AML-193 (cell line): ENCODE data around the gene PANX3.

ENCODE experiments used
- DNase-seq, 2 experiments: peaks; one replicate each; lab custom pipeline; 2025; lab: John Stamatoyannopoulos, UW

The PANX3 gene

DNA sequence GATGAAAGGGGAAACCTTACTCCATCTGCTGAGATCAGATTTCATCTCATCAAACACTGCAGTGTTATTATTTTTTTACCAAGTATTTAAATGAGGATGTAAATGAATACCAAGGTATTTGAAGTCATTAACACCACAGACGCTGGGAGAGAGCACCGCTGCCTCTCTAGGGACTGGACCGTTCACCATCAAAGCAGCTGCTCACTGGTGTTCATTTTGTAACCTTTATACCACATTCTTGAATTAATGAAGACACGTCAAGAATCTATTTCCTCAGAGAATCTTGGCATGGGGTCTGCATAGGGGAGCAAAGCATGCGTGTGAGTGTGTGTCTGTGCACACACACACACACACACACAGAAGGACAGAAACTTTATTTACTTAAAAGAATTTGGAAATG lies 46.7 kb downstream of the PANX3 start:
- DNase-seq: no peak

DNA sequence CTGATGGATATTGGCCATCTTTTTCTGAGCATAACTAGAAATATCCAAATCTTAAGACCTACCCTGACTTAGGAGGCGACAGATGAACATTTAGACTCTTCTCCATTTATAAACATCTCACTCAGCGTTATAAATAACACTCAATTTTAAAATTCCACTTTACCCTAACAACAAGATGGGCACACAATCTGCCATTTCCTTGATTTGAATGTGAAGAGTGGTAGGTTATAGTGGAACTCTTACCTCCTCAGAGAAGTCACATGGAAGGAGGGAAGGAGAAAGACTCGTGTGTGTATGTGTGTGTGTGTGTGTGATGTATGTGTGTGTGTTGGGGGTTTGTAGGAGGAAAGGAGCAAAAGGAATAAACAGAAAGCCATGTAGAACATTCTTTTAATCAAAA lies 47.3 kb downstream of the PANX3 start:
- DNase-seq: no peak

DNA sequence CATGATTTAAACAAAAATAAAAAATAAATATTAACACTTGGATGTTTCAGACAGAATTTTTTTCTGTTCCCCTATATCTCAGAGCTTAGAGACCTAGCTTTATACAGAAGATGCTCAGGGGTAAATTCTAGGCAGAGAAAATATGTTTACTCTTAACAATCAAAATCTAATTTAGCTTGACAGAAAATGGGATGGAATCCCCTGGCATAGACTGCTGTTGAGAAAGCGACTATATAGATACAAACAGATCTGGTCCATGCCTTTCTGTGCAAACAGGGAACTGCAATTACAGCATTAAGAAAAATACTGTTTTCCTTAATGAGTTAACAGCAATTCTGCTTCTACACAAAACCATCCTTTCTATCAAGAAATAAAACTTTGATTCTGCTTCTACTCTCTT lies 47.8 kb downstream of the PANX3 start:
- no peak for DNase-seq

GRCh38 chr11:124661553-124661952 lies 50.3 kb downstream of the PANX3 start:
- no peak for DNase-seq

GRCh38 chr11:124662106-124662505 lies 50.9 kb downstream of the PANX3 start:
- no peak for DNase-seq

- no peak for DNase-seq
Measured at GRCh38 chr11:124663861-124664260, 52.6 kb downstream of the PANX3 start.

- DNase-seq: no peak
Measured at GRCh38 chr11:124667601-124668000, 56.4 kb downstream of the PANX3 start.

GRCh38 chr11:124669193-124669592 lies 58.0 kb downstream of the PANX3 start:
- peak; percentile 48 to 65 for DNase-seq
